ENCODE results near the gene MOB3B.
"Not testable (repeated sequence)": the region's sequence is repeated elsewhere in the genome, so short reads cannot be mapped to it uniquely, and the experiment has no call there.

Gene MOB3B

GRCh38 chr9:27453860-27454553, 75.6 kb downstream of the MOB3B start:
- DNase-seq (ENCODE audit: low read depth) = no peak
- H3K4me3 ChIP-seq (ENCODE audit: low read depth, low read length) = no peak overlapping the region
- TF ChIP-seq CTCF (IDR thresholded peaks at IDR 0.05; ENCODE audit: low read depth, low read length, missing control alignments) = no peak

GRCh38 chr9:27451207-27451797, 78.3 kb downstream of the MOB3B start:
- TF ChIP-seq CTCF (IDR thresholded peaks at IDR 0.05; ENCODE audit: low read depth, low read length, missing control alignments) = no peak
- H3K4me3 ChIP-seq (ENCODE audit: low read depth, low read length) = no peak overlapping the region
- no peak for DNase-seq (ENCODE audit: low read depth)

- TF ChIP-seq CTCF (IDR thresholded peaks at IDR 0.05; ENCODE audit: low read depth, low read length, missing control alignments) = no peak
- no peak overlapping the region for H3K4me3 ChIP-seq (ENCODE audit: low read depth, low read length)
- DNase-seq (ENCODE audit: low read depth) = no peak
Observed at GRCh38 chr9:27450752-27451151, 78.9 kb downstream of the MOB3B start.

GRCh38 chr9:27448356-27448755, 81.3 kb downstream of the MOB3B start:
- not testable (repeated sequence) for H3K4me3 ChIP-seq (ENCODE audit: low read depth, low read length); DNase-seq (ENCODE audit: low read depth)

- DNase-seq (ENCODE audit: low read depth) = no peak
- TF ChIP-seq CTCF (IDR thresholded peaks at IDR 0.05; ENCODE audit: low read depth, low read length, missing control alignments) = no peak
- H3K4me3 ChIP-seq (ENCODE audit: low read depth, low read length) = no peak overlapping the region
Observed at GRCh38 chr9:27447031-27447683, 82.5 kb downstream of the MOB3B start.

GRCh38 chr9:27445688-27446087, 83.9 kb downstream of the MOB3B start:
- no peak for DNase-seq (ENCODE audit: low read depth)
- no peak overlapping the region for H3K4me3 ChIP-seq (ENCODE audit: low read depth, low read length)

More at GRCh38 chr9:27445688-27446087, 83.9 kb downstream of the MOB3B start:
- no peak for TF ChIP-seq CTCF (IDR thresholded peaks at IDR 0.05; ENCODE audit: low read depth, low read length, missing control alignments)
